HEK293 (cell line): ENCODE measurements around the gene TBC1D8.

Source experiments
- GLI4 ChIP-seq: fragments of 450-650 bp; formaldehyde crosslinking; IDR thresholded peaks from 2 replicates; pipeline ENCODE4 v1.5.1; 2016; ENCODE audit warnings: missing biosample characterization, missing genetic modification characterization
- KLF16 ChIP-seq: fragments of 450-650 bp; formaldehyde crosslinking; IDR thresholded peaks from 2 replicates; pipeline ENCODE4 v1.5.1; 2017; ENCODE audit warnings: missing biosample characterization, missing genetic modification characterization
- PRDM10 ChIP-seq: fragments of 450-650 bp; formaldehyde crosslinking; IDR thresholded peaks from 2 replicates; pipeline ENCODE4 v1.5.1; 2016; ENCODE audit warnings: missing biosample characterization, missing genetic modification characterization
- REST ChIP-seq: fragments of 450-650 bp; formaldehyde crosslinking; IDR thresholded peaks from 2 replicates; pipeline ENCODE4 v1.5.1; 2016; ENCODE audit warnings: missing biosample characterization, missing genetic modification characterization
- SALL2 ChIP-seq: fragments of 450-650 bp; formaldehyde crosslinking; IDR thresholded peaks from 2 replicates; pipeline ENCODE4 v1.5.0; 2017; ENCODE audit warnings: missing biosample characterization, mild to moderate bottlenecking, missing genetic modification characterization, borderline replicate concordance
- SP2 ChIP-seq: fragments of 450-650 bp; formaldehyde crosslinking; IDR thresholded peaks from 2 replicates; pipeline ENCODE4 v1.5.1; 2016; ENCODE audit warnings: missing biosample characterization, missing genetic modification characterization
- ZBTB11 ChIP-seq: fragments of 450-650 bp; formaldehyde crosslinking; conservative IDR thresholded peaks from 2 replicates; pipeline ENCODE4 v1.5.1; 2016; ENCODE audit warnings: low read depth, missing biosample characterization, missing genetic modification characterization
- ZNF146 ChIP-seq: fragments of 450-650 bp; formaldehyde crosslinking; IDR thresholded peaks from 2 replicates; pipeline ENCODE4 v1.5.1; 2016; ENCODE audit warnings: missing biosample characterization, missing genetic modification characterization
- ZNF274 ChIP-seq, 2 experiments: fragments of 200-500 bp in 1 of 2; fragments of 450-650 bp in 1 of 2; sonication (Bioruptor generic) in 1 of 2; formaldehyde crosslinking in 1 of 2; IDR thresholded peaks; 2 replicates each; pipeline versions ENCODE4 v1.5.1 to v1.6.1; 2014 to 2016; ENCODE audit warnings: borderline replicate concordance in 1 of 2, inconsistent platforms in 1 of 2, low read length in 1 of 2, missing biosample characterization in 1 of 2, missing genetic modification characterization in 1 of 2
- ZNF335 ChIP-seq: fragments of 450-650 bp; formaldehyde crosslinking; conservative IDR thresholded peaks from 2 replicates; pipeline ENCODE4 v1.5.1; 2016; ENCODE audit warnings: missing biosample characterization, missing genetic modification characterization
- ZNF585B ChIP-seq: fragments of 450-650 bp; formaldehyde crosslinking; IDR thresholded peaks from 2 replicates; pipeline ENCODE4 v1.5.1; 2016; ENCODE audit warnings: missing biosample characterization, missing genetic modification characterization
- ZNF621 ChIP-seq: fragments of 450-650 bp; formaldehyde crosslinking; IDR thresholded peaks from 2 replicates; pipeline ENCODE4 v1.5.1; 2017; ENCODE audit warnings: missing biosample characterization, missing genetic modification characterization
- TF ChIP-seq, protein P1 (sequence below): fragments of 450-650 bp; formaldehyde crosslinking; IDR thresholded peaks from 2 replicates; pipeline ENCODE4 v1.5.1; 2016; ENCODE audit warnings: missing biosample characterization, missing genetic modification characterization
- TF ChIP-seq, protein P2 (sequence below): fragments of 450-650 bp; formaldehyde crosslinking; IDR thresholded peaks from 2 replicates; pipeline ENCODE4 v1.5.1; 2016; ENCODE audit warnings: missing biosample characterization, missing genetic modification characterization, low read depth

DNA sequence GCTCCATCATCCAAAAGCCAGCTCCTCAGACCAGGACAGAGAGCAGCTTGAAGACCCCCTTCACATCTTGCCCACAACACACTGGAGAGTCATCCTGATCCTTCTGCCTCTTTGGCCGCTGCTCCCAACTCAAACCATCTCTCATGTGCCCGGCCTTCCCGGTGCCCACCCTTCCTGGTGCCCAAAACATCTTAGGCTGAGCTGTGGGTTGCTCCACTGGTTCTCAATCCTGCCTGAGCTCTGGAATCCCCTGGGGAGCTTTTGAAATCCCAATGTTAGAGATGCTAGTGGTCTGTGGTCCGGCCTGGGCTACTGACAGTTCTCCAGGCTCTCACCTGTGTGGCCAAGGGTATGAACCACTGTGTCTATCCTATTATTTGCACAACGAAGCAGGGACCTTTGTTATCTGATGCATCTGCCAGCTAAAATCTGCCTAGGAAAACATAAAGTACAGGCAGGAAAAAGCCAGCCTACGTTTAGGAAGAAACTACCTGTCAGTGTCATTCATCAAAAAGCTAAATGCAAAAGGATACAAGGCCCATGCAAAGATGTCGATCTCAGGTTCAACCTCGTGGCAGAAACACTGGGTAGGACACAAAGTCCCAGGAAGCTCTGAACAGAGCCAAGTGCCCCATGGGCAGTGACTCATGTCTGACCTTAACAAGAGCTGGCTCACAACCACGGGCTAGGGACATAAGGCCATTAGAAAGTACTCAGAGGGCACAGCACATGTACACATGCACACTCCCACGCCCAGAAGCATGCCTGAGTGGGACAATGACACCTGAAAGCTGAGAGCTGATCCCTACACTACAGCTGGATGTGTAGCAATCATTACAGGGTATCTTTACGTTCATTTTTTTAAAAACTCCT lies 30.8 kb downstream of the TBC1D8 start:
- TF ChIP-seq KLF16 (tag by site-specific recombination) (no peak), ZNF146 (tag by site-specific recombination) (no peak), PRDM10 (tag by site-specific recombination) (no peak), ZNF621 (no peak), ZNF274 (IDR thresholded peaks at IDR 0.05; ENCODE audit: low read length) (no peak), ZNF274 (tag by site-specific recombination; IDR thresholded peaks at IDR 0.05; ENCODE audit: borderline replicate concordance) (no peak), ZNF585B (no peak), GLI4 (no peak), REST (tag by site-specific recombination) (no peak), ZBTB11 (tag by site-specific recombination) (no peak), SP2 (tag by site-specific recombination) (no peak), ZNF335 (tag by site-specific recombination) (no peak), SALL2 (tag by site-specific recombination) (no peak)
- TF ChIP-seq, protein P1, sequence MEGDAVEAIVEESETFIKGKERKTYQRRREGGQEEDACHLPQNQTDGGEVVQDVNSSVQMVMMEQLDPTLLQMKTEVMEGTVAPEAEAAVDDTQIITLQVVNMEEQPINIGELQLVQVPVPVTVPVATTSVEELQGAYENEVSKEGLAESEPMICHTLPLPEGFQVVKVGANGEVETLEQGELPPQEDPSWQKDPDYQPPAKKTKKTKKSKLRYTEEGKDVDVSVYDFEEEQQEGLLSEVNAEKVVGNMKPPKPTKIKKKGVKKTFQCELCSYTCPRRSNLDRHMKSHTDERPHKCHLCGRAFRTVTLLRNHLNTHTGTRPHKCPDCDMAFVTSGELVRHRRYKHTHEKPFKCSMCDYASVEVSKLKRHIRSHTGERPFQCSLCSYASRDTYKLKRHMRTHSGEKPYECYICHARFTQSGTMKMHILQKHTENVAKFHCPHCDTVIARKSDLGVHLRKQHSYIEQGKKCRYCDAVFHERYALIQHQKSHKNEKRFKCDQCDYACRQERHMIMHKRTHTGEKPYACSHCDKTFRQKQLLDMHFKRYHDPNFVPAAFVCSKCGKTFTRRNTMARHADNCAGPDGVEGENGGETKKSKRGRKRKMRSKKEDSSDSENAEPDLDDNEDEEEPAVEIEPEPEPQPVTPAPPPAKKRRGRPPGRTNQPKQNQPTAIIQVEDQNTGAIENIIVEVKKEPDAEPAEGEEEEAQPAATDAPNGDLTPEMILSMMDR (tag by site-specific recombination) = no peak
- TF ChIP-seq, protein P2, sequence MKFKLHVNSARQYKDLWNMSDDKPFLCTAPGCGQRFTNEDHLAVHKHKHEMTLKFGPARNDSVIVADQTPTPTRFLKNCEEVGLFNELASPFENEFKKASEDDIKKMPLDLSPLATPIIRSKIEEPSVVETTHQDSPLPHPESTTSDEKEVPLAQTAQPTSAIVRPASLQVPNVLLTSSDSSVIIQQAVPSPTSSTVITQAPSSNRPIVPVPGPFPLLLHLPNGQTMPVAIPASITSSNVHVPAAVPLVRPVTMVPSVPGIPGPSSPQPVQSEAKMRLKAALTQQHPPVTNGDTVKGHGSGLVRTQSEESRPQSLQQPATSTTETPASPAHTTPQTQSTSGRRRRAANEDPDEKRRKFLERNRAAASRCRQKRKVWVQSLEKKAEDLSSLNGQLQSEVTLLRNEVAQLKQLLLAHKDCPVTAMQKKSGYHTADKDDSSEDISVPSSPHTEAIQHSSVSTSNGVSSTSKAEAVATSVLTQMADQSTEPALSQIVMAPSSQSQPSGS (tag by site-specific recombination) = no peak
